K562 (cell line): ENCODE results near the gene XPO1. TPM values are rescaled to one million over a fixed set of nuclear protein-coding genes. Genes with fewer than 3 reads are reported as not detected.

Source experiments
- BRD9 ChIP-seq: fragments of 450-650 bp; IDR thresholded peaks from 2 replicates; pipeline ENCODE4 v1.6.1; 2018; ENCODE audit warnings: low read depth; ENCODE audit not compliant: partially characterized antibody
- FOXA1 ChIP-seq: fragments of 450-650 bp; IDR thresholded peaks from 2 replicates; pipeline ENCODE4 v1.6.1; 2016; ENCODE audit warnings: mild to moderate bottlenecking, borderline replicate concordance
- HNRNPK ChIP-seq: fragments of 200-400 bp; formaldehyde crosslinking; IDR thresholded peaks from one replicate; pipeline ENCODE4 v1.6.1; 2018; ENCODE audit warnings: mild to moderate bottlenecking, low read depth, low read length; ENCODE audit not compliant: poor library complexity, severe bottlenecking
- JUN ChIP-seq, 2 experiments: sonication (generic) in 1 of 2; formaldehyde crosslinking in 1 of 2; IDR thresholded peaks; 2 replicates each; pipeline versions ENCODE4 v1.6.1 to v1.8.0; 2012 to 2022; ENCODE audit warnings: borderline replicate concordance in 2 of 2, mild to moderate bottlenecking in 2 of 2, improper control_type of control experiment in 1 of 2, low read depth in 1 of 2, low read length in 1 of 2, missing genetic modification reagents in 1 of 2
- KDM4B ChIP-seq, 2 experiments: fragments of 450-650 bp in 1 of 2; sonication (generic) in 1 of 2; IDR thresholded peaks; 2 replicates each; pipeline ENCODE4 v1.6.1; 2016 to 2017; ENCODE audit warnings: borderline replicate concordance in 2 of 2, antibody characterized with exemption in 1 of 2, low read depth in 1 of 2, mild to moderate bottlenecking in 1 of 2
- KHSRP ChIP-seq: fragments of 450-650 bp; IDR thresholded peaks from 2 replicates; pipeline ENCODE4 v1.6.1; 2017
- KLF6 ChIP-seq: fragments of 250-450 bp; sonication (Bioruptor Pico); IDR thresholded peaks from 2 replicates; pipeline ENCODE4 v1.4.0; 2020; ENCODE audit warnings: mild to moderate bottlenecking, moderate library complexity, borderline replicate concordance
- MCM2 ChIP-seq: fragments of 450-650 bp; IDR thresholded peaks from 2 replicates; pipeline ENCODE4 v1.6.1; 2017; ENCODE audit warnings: low read depth, mild to moderate bottlenecking
- MCM3 ChIP-seq: fragments of 450-650 bp; IDR thresholded peaks from 2 replicates; pipeline ENCODE4 v1.6.1; 2016
- NCOA6 ChIP-seq: fragments of 450-650 bp; IDR thresholded peaks from 2 replicates; pipeline ENCODE4 v1.6.1; 2017; ENCODE audit warnings: mild to moderate bottlenecking
- PHF20 ChIP-seq: fragments of 450-650 bp; IDR thresholded peaks from 2 replicates; pipeline ENCODE4 v1.6.1; 2018; ENCODE audit not compliant: partially characterized antibody
- ZNF41 ChIP-seq: fragments of 250-450 bp; sonication (Bioruptor Pico); conservative IDR thresholded peaks from 2 replicates; pipeline ENCODE4 v1.4.0; 2020; ENCODE audit warnings: mild to moderate bottlenecking
- ZNF668 ChIP-seq: fragments of 250-450 bp; sonication (Bioruptor Pico); IDR thresholded peaks from 2 replicates; pipeline ENCODE4 v1.8.0; 2022; ENCODE audit warnings: mild to moderate bottlenecking, inconsistent platforms
- polyA plus RNA-seq, 8 experiments: library from polyadenylated mRNA; depleted of rRNA in 4 of 8; stranded (reverse) in 5 of 8; unstranded in 3 of 8; fragments of >200 nt; fragmentation: Nextera tagmentation in 2 of 8; fragmentation: Illumina TruSeq in 1 of 8; extraction: Ambion mirVana in 2 of 8; extraction: Trizol in 1 of 8; gene quantifications; 2 replicates each; pipeline versions ENCODE4 v1.2.1 to v1.2.3, GENCODE V29; 2011 to 2014; ENCODE audit warnings: inconsistent platforms in 1 of 8, missing spikeins in 1 of 8
- total RNA-seq, 7 experiments: library from RNA; depleted of rRNA in 6 of 7; stranded (reverse); fragments of >200 nt in 6 of 7; fragmentation: Illumina TruSeq in 2 of 7; extraction: Trizol in 2 of 7; gene quantifications; 2 replicates each; pipeline versions ENCODE4 v1.2.1 to v1.2.3, GENCODE V29; 2011 to 2021; ENCODE audit warnings: low replicate concordance in 1 of 7
- TF ChIP-seq, protein P1 (sequence below), 2 experiments: fragments of 450-650 bp; IDR thresholded peaks; 2 replicates each; pipeline ENCODE4 v1.6.1; 2016; ENCODE audit warnings: mild to moderate bottlenecking in 2 of 2, borderline replicate concordance in 1 of 2, low read depth in 1 of 2, moderate library complexity in 1 of 2
- TF ChIP-seq, protein P2 (sequence below): fragments of 450-650 bp; IDR thresholded peaks from 2 replicates; pipeline ENCODE4 v1.6.1; 2016; ENCODE audit warnings: low read depth, mild to moderate bottlenecking, moderate library complexity
- TF ChIP-seq, protein P3 (sequence below): fragments of 450-650 bp; formaldehyde crosslinking; IDR thresholded peaks from 2 replicates; pipeline ENCODE4 v1.4.0; 2022; ENCODE audit warnings: mild to moderate bottlenecking, moderate library complexity
- TF ChIP-seq, protein P4 (sequence below): fragments of 250-450 bp; sonication (Bioruptor Pico); IDR thresholded peaks from 2 replicates; pipeline ENCODE4 v1.8.0; 2021; ENCODE audit warnings: borderline replicate concordance, mild to moderate bottlenecking, moderate library complexity; ENCODE audit not compliant: poor library complexity, severe bottlenecking

The XPO1 gene
- total and polyA plus RNA-seq, 9 of the 15 experiments (the other 6 are each of a cell fraction or from before 2014, with no cell fraction given), result 86.2 to 307 (median 216) TPM

DNA sequence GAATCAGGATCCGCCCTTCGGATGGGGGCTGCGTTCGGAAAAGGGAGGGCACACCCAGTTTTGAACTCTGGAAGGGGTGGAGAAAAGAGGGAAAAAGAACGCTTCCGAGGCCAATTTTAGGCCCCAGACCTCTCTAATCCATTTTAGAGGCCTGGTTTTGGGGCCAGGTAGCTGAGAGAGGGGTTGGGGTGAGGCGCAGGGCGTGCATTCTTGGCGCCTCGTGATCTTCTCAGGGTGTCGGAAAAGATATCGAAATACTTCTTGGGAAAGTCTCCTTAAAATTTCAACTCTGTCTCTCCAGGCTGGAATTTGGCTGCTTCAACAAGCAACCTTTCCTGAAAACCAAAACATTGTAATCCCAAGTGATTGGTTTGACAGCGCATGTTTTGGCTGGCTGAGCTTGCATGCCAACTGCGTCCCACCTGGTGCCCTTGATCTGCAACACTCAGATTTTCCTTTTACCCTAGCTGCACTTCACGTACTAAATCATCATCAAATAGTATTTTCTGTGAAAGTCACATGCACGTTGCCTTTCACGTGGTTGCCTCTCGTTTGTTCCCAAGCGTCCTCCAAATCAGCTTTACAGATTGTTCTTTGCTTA lies 864 bp upstream of the XPO1 start (continued):
- no peak for TF ChIP-seq NCOA6
- TF ChIP-seq, protein P1, sequence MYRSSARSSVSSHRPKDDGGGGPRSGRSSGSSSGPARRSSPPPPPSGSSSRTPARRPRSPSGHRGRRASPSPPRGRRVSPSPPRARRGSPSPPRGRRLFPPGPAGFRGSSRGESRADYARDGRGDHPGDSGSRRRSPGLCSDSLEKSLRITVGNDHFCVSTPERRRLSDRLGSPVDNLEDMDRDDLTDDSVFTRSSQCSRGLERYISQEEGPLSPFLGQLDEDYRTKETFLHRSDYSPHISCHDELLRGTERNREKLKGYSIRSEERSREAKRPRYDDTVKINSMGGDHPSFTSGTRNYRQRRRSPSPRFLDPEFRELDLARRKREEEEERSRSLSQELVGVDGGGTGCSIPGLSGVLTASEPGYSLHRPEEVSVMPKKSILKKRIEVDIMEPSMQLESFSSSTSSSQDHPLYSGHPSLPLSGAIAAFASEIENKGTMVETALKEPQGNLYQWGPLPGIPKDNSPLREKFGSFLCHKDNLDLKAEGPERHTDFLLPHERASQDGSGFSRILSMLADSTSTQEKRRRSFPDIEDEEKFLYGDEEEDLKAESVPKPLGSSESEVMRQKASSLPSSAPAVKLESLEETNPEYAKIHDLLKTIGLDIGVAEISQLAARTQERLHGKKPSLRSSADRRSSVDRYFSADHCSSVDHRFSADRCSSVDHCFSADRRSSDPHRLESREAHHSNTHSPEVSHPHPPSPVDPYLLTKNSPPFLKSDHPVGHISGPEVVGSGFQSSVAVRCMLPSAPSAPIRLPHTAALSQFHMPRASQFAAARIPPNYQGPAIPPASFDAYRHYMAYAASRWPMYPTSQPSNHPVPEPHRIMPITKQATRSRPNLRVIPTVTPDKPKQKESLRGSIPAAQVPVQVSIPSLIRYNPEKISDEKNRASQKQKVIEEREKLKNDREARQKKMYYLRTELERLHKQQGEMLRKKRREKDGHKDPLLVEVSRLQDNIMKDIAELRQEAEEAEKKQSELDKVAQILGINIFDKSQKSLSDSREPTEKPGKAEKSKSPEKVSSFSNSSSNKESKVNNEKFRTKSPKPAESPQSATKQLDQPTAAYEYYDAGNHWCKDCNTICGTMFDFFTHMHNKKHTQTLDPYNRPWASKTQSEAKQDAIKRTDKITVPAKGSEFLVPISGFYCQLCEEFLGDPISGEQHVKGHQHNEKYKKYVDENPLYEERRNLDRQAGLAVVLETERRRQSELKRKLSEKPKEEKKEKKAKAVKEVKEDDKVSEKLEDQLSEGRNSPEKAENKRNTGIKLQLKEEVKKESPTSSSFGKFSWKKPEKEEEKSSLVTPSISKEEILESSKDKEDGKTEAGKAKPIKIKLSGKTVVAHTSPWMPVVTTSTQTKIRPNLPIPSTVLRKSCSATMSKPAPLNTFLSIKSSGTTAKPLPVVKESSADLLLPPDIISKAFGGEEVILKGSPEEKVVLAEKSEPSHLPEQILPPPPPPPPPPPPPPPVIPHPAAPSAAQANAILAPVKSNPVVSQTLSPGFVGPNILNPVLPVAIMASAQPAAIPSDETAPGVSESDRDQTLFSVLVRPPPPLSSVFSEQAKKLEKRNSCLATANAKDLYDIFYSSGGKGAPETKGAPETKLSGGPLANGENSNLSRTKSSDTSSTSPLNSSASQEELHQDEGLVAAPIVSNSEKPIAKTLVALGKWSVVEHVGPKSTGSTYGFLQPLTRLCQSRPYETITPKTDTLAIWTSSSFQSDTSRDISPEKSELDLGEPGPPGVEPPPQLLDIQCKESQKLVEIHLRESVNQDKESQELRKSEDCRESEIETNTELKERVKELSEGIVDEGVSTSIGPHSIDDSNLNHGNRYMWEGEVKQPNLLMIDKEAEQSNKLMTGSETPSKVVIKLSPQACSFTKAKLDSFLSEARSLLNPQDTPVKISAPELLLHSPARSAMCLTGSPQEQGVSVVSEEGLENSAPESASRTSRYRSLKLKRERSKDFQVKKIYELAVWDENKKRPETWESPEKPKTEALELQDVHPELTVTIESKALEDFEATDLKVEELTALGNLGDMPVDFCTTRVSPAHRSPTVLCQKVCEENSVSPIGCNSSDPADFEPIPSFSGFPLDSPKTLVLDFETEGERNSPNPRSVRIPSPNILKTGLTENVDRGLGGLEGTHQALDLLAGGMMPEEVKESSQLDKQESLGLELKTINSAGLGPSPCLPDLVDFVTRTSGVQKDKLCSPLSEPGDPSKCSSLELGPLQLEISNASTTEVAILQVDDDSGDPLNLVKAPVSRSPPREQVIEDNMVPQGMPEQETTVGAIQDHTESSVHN (IDR thresholded peaks at IDR 0.05; ENCODE audit: borderline replicate concordance in 1 of 2, low read depth in 1 of 2), result no peak
- TF ChIP-seq, protein P2, sequence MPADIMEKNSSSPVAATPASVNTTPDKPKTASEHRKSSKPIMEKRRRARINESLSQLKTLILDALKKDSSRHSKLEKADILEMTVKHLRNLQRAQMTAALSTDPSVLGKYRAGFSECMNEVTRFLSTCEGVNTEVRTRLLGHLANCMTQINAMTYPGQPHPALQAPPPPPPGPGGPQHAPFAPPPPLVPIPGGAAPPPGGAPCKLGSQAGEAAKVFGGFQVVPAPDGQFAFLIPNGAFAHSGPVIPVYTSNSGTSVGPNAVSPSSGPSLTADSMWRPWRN, result 0 out of 2 replicates have a peak, but pooled peaks have one; percentile 2
- peak; percentile 70; the same call in 1 of the 2 replicates for TF ChIP-seq KLF6 (CRISPR knock-in tag)
- no peak for TF ChIP-seq ZNF41 (CRISPR knock-in tag)
- TF ChIP-seq, protein P3, sequence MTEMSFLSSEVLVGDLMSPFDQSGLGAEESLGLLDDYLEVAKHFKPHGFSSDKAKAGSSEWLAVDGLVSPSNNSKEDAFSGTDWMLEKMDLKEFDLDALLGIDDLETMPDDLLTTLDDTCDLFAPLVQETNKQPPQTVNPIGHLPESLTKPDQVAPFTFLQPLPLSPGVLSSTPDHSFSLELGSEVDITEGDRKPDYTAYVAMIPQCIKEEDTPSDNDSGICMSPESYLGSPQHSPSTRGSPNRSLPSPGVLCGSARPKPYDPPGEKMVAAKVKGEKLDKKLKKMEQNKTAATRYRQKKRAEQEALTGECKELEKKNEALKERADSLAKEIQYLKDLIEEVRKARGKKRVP (CRISPR knock-in tag), result no peak
- no peak for TF ChIP-seq JUN (IDR thresholded peaks at IDR 0.05; ENCODE audit: borderline replicate concordance, low read depth, low read length)
- TF ChIP-seq JUN (CRISPR knock-in tag; IDR thresholded peaks at IDR 0.05; ENCODE audit: borderline replicate concordance), result no peak
- TF ChIP-seq MCM2, result no peak
- TF ChIP-seq PHF20, result no peak
- peak; percentile 34 for TF ChIP-seq BRD9
- no peak for TF ChIP-seq KHSRP
- TF ChIP-seq HNRNPK, result no peak
- TF ChIP-seq KDM4B (IDR thresholded peaks at IDR 0.05; ENCODE audit: borderline replicate concordance in 2 of 2, low read depth in 1 of 2), result no peak
- no peak for TF ChIP-seq MCM3
- TF ChIP-seq, protein P4, sequence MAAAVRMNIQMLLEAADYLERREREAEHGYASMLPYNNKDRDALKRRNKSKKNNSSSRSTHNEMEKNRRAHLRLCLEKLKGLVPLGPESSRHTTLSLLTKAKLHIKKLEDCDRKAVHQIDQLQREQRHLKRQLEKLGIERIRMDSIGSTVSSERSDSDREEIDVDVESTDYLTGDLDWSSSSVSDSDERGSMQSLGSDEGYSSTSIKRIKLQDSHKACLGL (CRISPR knock-in tag), result no peak
- no peak for TF ChIP-seq FOXA1
- TF ChIP-seq ZNF668 (CRISPR knock-in tag), result no peak
